HG02938 (cell line): ENCODE data around the gene GARIN5A.

Experiments
- ATAC-seq: cut with Tn5 transposase; IDR thresholded peaks from one replicate; pipeline ENCODE4 v1.9.1; 2021; ENCODE audit warnings: mild to moderate bottlenecking, moderate library complexity; ENCODE audit not compliant: unreplicated experiment

Gene GARIN5A

DNA sequence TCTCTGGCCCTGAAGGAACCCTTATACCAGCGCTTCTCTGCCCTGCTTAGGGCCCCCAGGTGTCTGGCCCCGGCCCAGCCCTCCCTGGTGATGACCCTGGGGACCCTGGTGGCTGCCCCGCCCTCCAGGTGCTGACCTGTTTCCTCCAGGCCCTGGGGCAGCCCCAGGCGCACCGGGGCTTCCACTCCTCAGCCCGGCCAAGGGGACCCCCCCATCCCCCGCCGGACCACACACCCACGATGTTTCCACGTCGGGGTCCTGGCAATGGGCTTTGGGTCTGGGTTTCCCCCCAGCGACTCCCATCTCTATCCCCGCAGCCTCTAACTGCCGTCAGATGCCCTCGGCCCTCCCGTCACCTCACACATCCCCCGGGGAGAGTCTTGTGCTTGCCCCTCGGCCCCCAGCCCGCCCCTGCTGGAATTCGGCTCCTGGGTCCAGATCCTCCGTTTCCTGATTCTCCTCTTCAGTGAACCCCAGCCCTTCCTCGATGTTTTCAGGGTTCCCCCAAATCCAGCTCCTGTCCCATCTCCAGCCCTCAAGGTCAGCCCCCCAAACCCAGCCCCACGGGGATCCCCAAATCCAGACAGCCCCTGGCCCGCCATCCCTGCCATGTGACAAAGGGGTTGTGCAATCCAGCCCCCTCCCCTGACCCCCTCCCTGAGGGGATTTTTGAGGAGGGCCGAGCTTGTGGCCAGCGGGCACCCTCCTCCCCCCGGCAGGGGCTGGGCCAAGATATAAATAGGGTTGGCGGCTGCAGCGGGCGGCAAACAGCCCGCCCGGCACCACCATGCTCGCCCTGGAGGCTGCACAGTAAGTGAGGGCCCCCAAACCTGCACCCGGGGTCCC lies 58.2 kb downstream of the GARIN5A start, which contains the start of gene SPIB:
SPIB (plus strand) TSS at position 763 of the 846 bp plus-strand sequence; CDS start at position 788, 25 bp downstream.
- ATAC-seq = no peak

DNA sequence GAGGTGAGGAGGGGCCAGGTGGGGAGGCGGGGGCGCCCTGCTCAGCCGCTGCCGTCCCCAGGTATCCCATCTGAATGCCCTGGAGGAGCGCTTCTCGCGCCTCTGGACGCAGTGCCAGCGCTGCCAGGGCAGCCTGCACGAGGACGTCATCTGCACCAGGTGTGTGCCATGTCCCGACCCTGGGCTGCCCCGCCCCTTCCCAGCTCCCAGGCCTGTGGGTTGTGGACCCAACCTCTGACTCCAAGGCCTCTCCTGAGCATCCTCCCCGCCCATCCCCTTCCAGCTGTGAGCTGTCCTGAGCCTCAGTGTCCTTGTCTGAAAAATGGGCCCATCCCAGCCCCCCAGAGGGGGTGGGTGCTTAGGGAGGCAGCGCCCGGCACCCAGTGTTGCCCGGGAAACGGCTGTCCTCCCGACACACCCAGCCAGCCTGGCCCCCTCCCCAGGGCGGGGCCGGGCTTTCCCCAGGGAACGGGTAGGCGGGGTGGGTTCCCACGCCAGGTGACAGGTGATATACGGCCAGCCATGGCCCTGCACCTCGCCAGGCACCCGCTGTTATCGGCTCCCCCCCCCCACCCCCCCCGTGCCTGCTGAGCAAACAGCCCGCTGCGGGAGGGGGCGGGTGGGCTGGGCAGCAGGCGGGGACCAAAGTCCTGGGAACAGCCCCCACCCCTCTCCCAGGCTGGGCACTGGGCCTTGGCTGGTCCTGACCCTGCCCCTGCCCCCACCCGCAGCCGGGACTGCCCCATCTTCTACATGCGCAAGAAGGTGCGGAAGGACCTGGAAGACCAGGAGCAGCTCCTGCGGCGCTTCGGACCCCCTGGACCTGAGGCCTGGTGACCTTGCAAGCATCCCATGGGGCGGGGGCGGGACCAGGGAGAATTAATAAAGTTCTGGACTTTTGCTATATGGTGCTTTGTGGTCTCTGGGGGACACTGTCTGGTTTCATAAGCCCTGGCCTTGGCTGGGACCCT lies 59.3 kb downstream of the GARIN5A start:
- ATAC-seq = no peak
